GM18907 (cell line): ENCODE results near the gene ZSWIM3.

Experiments
- ATAC-seq: cut with Tn5 transposase; IDR thresholded peaks from one replicate; pipeline ENCODE4 v1.9.1; 2021; ENCODE audit warnings: mild to moderate bottlenecking, moderate library complexity; ENCODE audit not compliant: unreplicated experiment

The ZSWIM3 gene

GRCh38 chr20:45832619-45833018 lies 24.8 kb upstream of the ZSWIM3 start:
- no peak for ATAC-seq

- ATAC-seq = no peak
Observed at GRCh38 chr20:45833030-45833882, 24.2 kb upstream of the ZSWIM3 start, which contains the start of gene SNX21. SNX21 (plus strand) TSS chr20:45833799; CDS start chr20:45833920, 121 bp downstream.

GRCh38 chr20:45833883-45834796 lies 23.3 kb upstream of the ZSWIM3 start:
- no peak for ATAC-seq

GRCh38 chr20:45834797-45835161 lies 22.6 kb upstream of the ZSWIM3 start:
- ATAC-seq = no peak

GRCh38 chr20:45835329-45835765 lies 22.1 kb upstream of the ZSWIM3 start:
- ATAC-seq = no peak

- no peak for ATAC-seq
Observed at GRCh38 chr20:45835825-45836224, 21.6 kb upstream of the ZSWIM3 start.

- ATAC-seq = no peak
Observed at GRCh38 chr20:45836841-45837240, 20.6 kb upstream of the ZSWIM3 start.

- no peak for ATAC-seq
Observed at GRCh38 chr20:45840700-45841198, 16.7 kb upstream of the ZSWIM3 start.

- ATAC-seq = no peak
Observed at GRCh38 chr20:45841407-45842129, 15.8 kb upstream of the ZSWIM3 start.

GRCh38 chr20:45842169-45842812 lies 15.1 kb upstream of the ZSWIM3 start:
- no peak for ATAC-seq

- ATAC-seq = no peak
Observed at GRCh38 chr20:45843506-45843905, 13.9 kb upstream of the ZSWIM3 start.

GRCh38 chr20:45845452-45845851 lies 12.0 kb upstream of the ZSWIM3 start:
- ATAC-seq = no peak

- ATAC-seq = no peak
Observed at GRCh38 chr20:45848421-45848820, 9.0 kb upstream of the ZSWIM3 start.

GRCh38 chr20:45848969-45849582 lies 8.3 kb upstream of the ZSWIM3 start:
- no peak for ATAC-seq

GRCh38 chr20:45850238-45850637 lies 7.2 kb upstream of the ZSWIM3 start:
- ATAC-seq = no peak

- ATAC-seq = no peak
Observed at GRCh38 chr20:45850926-45851325, 6.5 kb upstream of the ZSWIM3 start.

- ATAC-seq = no peak
Observed at GRCh38 chr20:45851501-45851900, 5.9 kb upstream of the ZSWIM3 start.

GRCh38 chr20:45852326-45852725 lies 5.1 kb upstream of the ZSWIM3 start:
- no peak for ATAC-seq

- no peak for ATAC-seq
Observed at GRCh38 chr20:45853484-45853883, 3.9 kb upstream of the ZSWIM3 start.

- ATAC-seq = peak; percentile 23
Observed at GRCh38 chr20:45857882-45858216, 435 bp downstream of the ZSWIM3 start.
